Sigmoid colon (tissue), 4 donors: ENCODE measurements around the gene OLFML1.

Experiments used
- POLR2A ChIP-seq, 2 donors: fragments of 450-650 bp; IDR thresholded peaks; one replicate each; pipeline ENCODE4 v1.6.1; 2016; ENCODE audit warnings: antibody characterized with exemption in 2 of 2, mild to moderate bottlenecking in 2 of 2, moderate library complexity in 2 of 2
- POLR2AphosphoS5 ChIP-seq, 4 donors: sonication (generic); formaldehyde crosslinking; IDR thresholded peaks; one replicate each; pipeline ENCODE4 v1.6.1; 2017; ENCODE audit warnings: antibody characterized with exemption in 4 of 4
- TF ChIP-seq, protein P1 (sequence below), 4 experiments: fragments of 450-650 bp in 3 of 4; fragments of 200-600 bp in 1 of 4; IDR thresholded peaks; one replicate each; pipeline ENCODE4 v1.5.1; 2016 to 2019; ENCODE audit warnings: antibody characterized with exemption in 4 of 4, mild to moderate bottlenecking in 3 of 4, moderate library complexity in 2 of 4

DNA sequence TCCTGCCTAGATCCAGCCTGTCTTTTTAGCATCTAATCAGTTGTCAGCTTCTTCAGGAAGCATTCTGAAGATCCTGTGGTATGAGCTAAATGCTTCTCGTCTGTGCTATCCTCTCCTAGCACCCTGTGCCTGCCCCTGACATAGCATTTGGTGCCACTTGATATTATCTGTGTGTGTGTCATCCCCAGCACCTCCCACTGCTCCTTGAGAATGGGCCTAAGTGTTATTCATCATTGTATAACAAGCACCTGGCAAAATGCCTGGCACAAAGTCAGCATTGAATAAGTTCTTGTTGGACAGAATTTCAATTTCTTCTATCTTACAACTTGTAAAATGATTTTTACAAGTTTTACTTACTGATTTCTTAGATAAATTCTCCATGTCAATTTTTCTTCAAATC is 28.1 kb upstream of the OLFML1 start:
- TF ChIP-seq POLR2AphosphoS5 (IDR thresholded peaks at IDR 0.05) (no peak), POLR2A (IDR thresholded peaks at IDR 0.05) (no peak)
- TF ChIP-seq, protein P1, sequence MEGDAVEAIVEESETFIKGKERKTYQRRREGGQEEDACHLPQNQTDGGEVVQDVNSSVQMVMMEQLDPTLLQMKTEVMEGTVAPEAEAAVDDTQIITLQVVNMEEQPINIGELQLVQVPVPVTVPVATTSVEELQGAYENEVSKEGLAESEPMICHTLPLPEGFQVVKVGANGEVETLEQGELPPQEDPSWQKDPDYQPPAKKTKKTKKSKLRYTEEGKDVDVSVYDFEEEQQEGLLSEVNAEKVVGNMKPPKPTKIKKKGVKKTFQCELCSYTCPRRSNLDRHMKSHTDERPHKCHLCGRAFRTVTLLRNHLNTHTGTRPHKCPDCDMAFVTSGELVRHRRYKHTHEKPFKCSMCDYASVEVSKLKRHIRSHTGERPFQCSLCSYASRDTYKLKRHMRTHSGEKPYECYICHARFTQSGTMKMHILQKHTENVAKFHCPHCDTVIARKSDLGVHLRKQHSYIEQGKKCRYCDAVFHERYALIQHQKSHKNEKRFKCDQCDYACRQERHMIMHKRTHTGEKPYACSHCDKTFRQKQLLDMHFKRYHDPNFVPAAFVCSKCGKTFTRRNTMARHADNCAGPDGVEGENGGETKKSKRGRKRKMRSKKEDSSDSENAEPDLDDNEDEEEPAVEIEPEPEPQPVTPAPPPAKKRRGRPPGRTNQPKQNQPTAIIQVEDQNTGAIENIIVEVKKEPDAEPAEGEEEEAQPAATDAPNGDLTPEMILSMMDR (IDR thresholded peaks at IDR 0.05) = no peak
